Measurements from ENCODE around the gene KIRREL2.
"Not testable (repeated sequence)": the region's sequence is repeated elsewhere in the genome, so short reads cannot be mapped to it uniquely, and the experiment has no call there.

Gene KIRREL2

GRCh38 chr19:35868172-35868822, 11.6 kb downstream of the KIRREL2 start, which contains the start of gene APLP1:
Gene APLP1 (plus strand): TSS chr19:35868574. CDS start chr19:35868637, 63 bp downstream.
- Histone ChIP-seq H3K9ac (ENCODE audit: low read depth, low read length, poor library complexity, severe bottlenecking) (no peak within 1 kb of the TSS), H3K4me1 (ENCODE audit: insufficient read depth, low read length, poor library complexity, severe bottlenecking) (no peaks in the 10 kb centered on the region), H3K79me2 (ENCODE audit: insufficient read depth, low read length) (no peaks in the 10 kb centered on the region), H3K4me3 (ENCODE audit: low read length, poor library complexity, severe bottlenecking) (peak within 1 kb of the TSS; percentile 43), H3F3A (ENCODE audit: low read depth) (no peaks in the 10 kb centered on the region), H3K9me2 (replicated peaks; ENCODE audit: low read depth, low read length) (no peaks in the 10 kb centered on the region), H2AFZ (ENCODE audit: low read length) (no peak within 1 kb of the TSS), H3K36me3 (ENCODE audit: insufficient read depth, low read length) (no peaks in the 10 kb centered on the region), H4K20me1 (ENCODE audit: insufficient read depth, low read length, poor library complexity, severe bottlenecking) (no peaks in the 10 kb centered on the region), H3K9me3 (ENCODE audit: insufficient read depth, low read depth, low read length) (no peaks in the 10 kb centered on the region), H3K27me3 (ENCODE audit: insufficient read depth, low read length, poor library complexity, severe bottlenecking) (no peaks in the 10 kb centered on the region), H3K4me2 (ENCODE audit: low read depth, low read length, poor library complexity, severe bottlenecking) (peak within 1 kb of the TSS; percentile 54)
- TF ChIP-seq EZH2phosphoT487 (IDR thresholded peaks at IDR 0.05; ENCODE audit: borderline replicate concordance) (no peak), CTCF (conservative IDR thresholded peaks at IDR 0.05; ENCODE audit: low read length) (no peak)

- H3K4me2 ChIP-seq (ENCODE audit: low read depth, low read length, poor library complexity, severe bottlenecking) = peak overlapping the region; percentile 54
- no peak overlapping the region for H2AFZ ChIP-seq (ENCODE audit: low read length)
- no peaks in the 10 kb centered on the region for H3K4me1 ChIP-seq (ENCODE audit: insufficient read depth, low read length, poor library complexity, severe bottlenecking)
- TF ChIP-seq EZH2phosphoT487 (IDR thresholded peaks at IDR 0.05; ENCODE audit: borderline replicate concordance) (no peak), CTCF (conservative IDR thresholded peaks at IDR 0.05; ENCODE audit: low read length) (no peak)
- H3K9me3 ChIP-seq (ENCODE audit: insufficient read depth, low read depth, low read length) = no peaks in the 10 kb centered on the region
- H3K79me2 ChIP-seq (ENCODE audit: insufficient read depth, low read length) = no peaks in the 10 kb centered on the region
- no peaks in the 10 kb centered on the region for H3K27me3 ChIP-seq (ENCODE audit: insufficient read depth, low read length, poor library complexity, severe bottlenecking)
- H4K20me1 ChIP-seq (ENCODE audit: insufficient read depth, low read length, poor library complexity, severe bottlenecking) = no peaks in the 10 kb centered on the region
- H3F3A ChIP-seq (ENCODE audit: low read depth) = no peaks in the 10 kb centered on the region
- H3K9me2 ChIP-seq (replicated peaks; ENCODE audit: low read depth, low read length) = no peaks in the 10 kb centered on the region
- no peak overlapping the region for H3K9ac ChIP-seq (ENCODE audit: low read depth, low read length, poor library complexity, severe bottlenecking)
- H3K4me3 ChIP-seq (ENCODE audit: low read length, poor library complexity, severe bottlenecking) = peak overlapping the region; percentile 43
- no peaks in the 10 kb centered on the region for H3K36me3 ChIP-seq (ENCODE audit: insufficient read depth, low read length)
Observed at GRCh38 chr19:35868823-35869326, 12.2 kb downstream of the KIRREL2 start.

- Histone ChIP-seq H4K20me1 (ENCODE audit: insufficient read depth, low read length, poor library complexity, severe bottlenecking) (no peaks in the 10 kb centered on the region), H3K4me1 (ENCODE audit: insufficient read depth, low read length, poor library complexity, severe bottlenecking) (no peaks in the 10 kb centered on the region), H3K9ac (ENCODE audit: low read depth, low read length, poor library complexity, severe bottlenecking) (no peak overlapping the region), H3K36me3 (ENCODE audit: insufficient read depth, low read length) (no peaks in the 10 kb centered on the region), H3K4me3 (ENCODE audit: low read length, poor library complexity, severe bottlenecking) (no peak overlapping the region), H3K79me2 (ENCODE audit: insufficient read depth, low read length) (no peaks in the 10 kb centered on the region), H3K9me2 (replicated peaks; ENCODE audit: low read depth, low read length) (no peaks in the 10 kb centered on the region), H3F3A (ENCODE audit: low read depth) (no peaks in the 10 kb centered on the region), H2AFZ (ENCODE audit: low read length) (no peak overlapping the region), H3K9me3 (ENCODE audit: insufficient read depth, low read depth, low read length) (no peaks in the 10 kb centered on the region), H3K27me3 (ENCODE audit: insufficient read depth, low read length, poor library complexity, severe bottlenecking) (no peaks in the 10 kb centered on the region), H3K4me2 (ENCODE audit: low read depth, low read length, poor library complexity, severe bottlenecking) (no peak overlapping the region)
- no peak for TF ChIP-seq CTCF (conservative IDR thresholded peaks at IDR 0.05; ENCODE audit: low read length)
- no peak for TF ChIP-seq EZH2phosphoT487 (IDR thresholded peaks at IDR 0.05; ENCODE audit: borderline replicate concordance)
Observed at GRCh38 chr19:35869327-35870123, 12.8 kb downstream of the KIRREL2 start.

- not testable (repeated sequence) for H3K4me3 ChIP-seq (ENCODE audit: low read length, poor library complexity, severe bottlenecking); H3K79me2 ChIP-seq (ENCODE audit: insufficient read depth, low read length); H3F3A ChIP-seq (ENCODE audit: low read depth); H3K4me1 ChIP-seq (ENCODE audit: insufficient read depth, low read length, poor library complexity, severe bottlenecking); H2AFZ ChIP-seq (ENCODE audit: low read length); H3K27me3 ChIP-seq (ENCODE audit: insufficient read depth, low read length, poor library complexity, severe bottlenecking); H3K36me3 ChIP-seq (ENCODE audit: insufficient read depth, low read length); H3K9me2 ChIP-seq (replicated peaks; ENCODE audit: low read depth, low read length); H3K9me3 ChIP-seq (ENCODE audit: insufficient read depth, low read depth, low read length); H4K20me1 ChIP-seq (ENCODE audit: insufficient read depth, low read length, poor library complexity, severe bottlenecking); H3K4me2 ChIP-seq (ENCODE audit: low read depth, low read length, poor library complexity, severe bottlenecking); H3K9ac ChIP-seq (ENCODE audit: low read depth, low read length, poor library complexity, severe bottlenecking)
Observed at GRCh38 chr19:35870124-35870736, 13.5 kb downstream of the KIRREL2 start.
